Fibroblast of lung (primary cell): ENCODE data around the gene NKAIN2. TPM values are rescaled to one million over a fixed set of nuclear protein-coding genes. Genes with fewer than 3 reads are reported as not detected.
"Not testable (repeated sequence)": the region's sequence is repeated elsewhere in the genome, so short reads cannot be mapped to it uniquely, and the experiment has no call there.

Experiments
- DNase-seq, 2 donors: peaks; one replicate each; pipeline versions ENCODE4 v3.0.0 to v3.0.0-alpha.2; 2010; ENCODE audit warnings: low read depth in 2 of 2
- H2AFZ ChIP-seq: 2 replicates; pipeline ENCODE4 v1.5.1; 2012; ENCODE audit warnings: low read length, control low read depth, inconsistent platforms
- H3K27ac ChIP-seq: 2 replicates; pipeline ENCODE4 v1.5.1; 2011; ENCODE audit warnings: low read length, control low read depth; ENCODE audit not compliant: insufficient read depth
- H3K27me3 ChIP-seq: 2 replicates; pipeline ENCODE4 v1.5.1; 2011; ENCODE audit warnings: mild to moderate bottlenecking, low read length; ENCODE audit not compliant: control insufficient read depth, insufficient read depth
- H3K36me3 ChIP-seq: 2 replicates; pipeline ENCODE4 v1.5.1; 2011; ENCODE audit warnings: low read length; ENCODE audit not compliant: control insufficient read depth, insufficient read depth
- H3K4me1 ChIP-seq: 2 replicates; pipeline ENCODE4 v1.5.1; 2011; ENCODE audit warnings: low read length; ENCODE audit not compliant: control insufficient read depth, insufficient read depth; ENCODE audit errors: extremely low read depth
- H3K4me2 ChIP-seq: 2 replicates; pipeline ENCODE4 v1.5.1; 2011; ENCODE audit warnings: low read length, control low read depth; ENCODE audit not compliant: insufficient read depth; ENCODE audit errors: extremely low read depth
- H3K4me3 ChIP-seq, 4 experiments: fragments of 200-600 bp in 1 of 4; sonication (generic) in 1 of 4; replicated peaks in 1 of 4; 2 replicates each; pipeline ENCODE4 v1.5.1; 2011 to 2016; ENCODE audit warnings: low read length in 4 of 4, low read depth in 3 of 4, mild to moderate bottlenecking in 3 of 4, control low read depth in 2 of 4, inconsistent platforms in 1 of 4, mixed read lengths in 1 of 4; ENCODE audit not compliant: insufficient read depth in 1 of 4; ENCODE audit errors: control extremely low read depth in 1 of 4
- H3K79me2 ChIP-seq: 2 replicates; pipeline ENCODE4 v1.5.1; 2012; ENCODE audit warnings: mild to moderate bottlenecking, low read length, inconsistent platforms; ENCODE audit not compliant: control insufficient read depth, insufficient read depth
- H3K9ac ChIP-seq: 2 replicates; pipeline ENCODE4 v1.5.1; 2011; ENCODE audit warnings: mild to moderate bottlenecking, low read length, control low read depth; ENCODE audit not compliant: insufficient read depth
- H3K9me3 ChIP-seq: 2 replicates; pipeline ENCODE4 v1.5.1; 2012; ENCODE audit warnings: low read depth, low read length; ENCODE audit not compliant: control insufficient read depth, insufficient read depth
- H4K20me1 ChIP-seq: 2 replicates; pipeline ENCODE4 v1.5.1; 2011; ENCODE audit warnings: low read length; ENCODE audit not compliant: control insufficient read depth, insufficient read depth; ENCODE audit errors: extremely low read depth
- CTCF ChIP-seq, 2 donors: IDR thresholded peaks in 1 of 2; conservative IDR thresholded peaks in 1 of 2; 1 replicate in 1 of 2; 2 replicates in 1 of 2; pipeline ENCODE4 v1.5.1; 2011 to 2012; ENCODE audit warnings: low read length in 2 of 2, control low read depth in 1 of 2, inconsistent platforms in 1 of 2, low read depth in 1 of 2, mild to moderate bottlenecking in 1 of 2
- EZH2 ChIP-seq: IDR thresholded peaks from 2 replicates; pipeline ENCODE4 v1.5.1; 2012; ENCODE audit warnings: low read length, control low read depth, mild to moderate bottlenecking; ENCODE audit errors: missing control alignments
- polyA plus RNA-seq, 2 donors: library from polyadenylated mRNA; depleted of rRNA in 1 of 2; stranded (reverse) in 1 of 2; unstranded in 1 of 2; fragments of >200 nt; gene quantifications; 2 replicates each; pipeline ENCODE4 v1.2.1, GENCODE V29; 2011 to 2012; ENCODE audit warnings: missing spikeins in 1 of 2
- total RNA-seq: library from RNA; depleted of rRNA; stranded (reverse); fragments of >200 nt; gene quantifications from 2 replicates; pipeline ENCODE4 v1.2.1, GENCODE V29; 2014

The NKAIN2 gene
- total and polyA plus RNA-seq, 2 donors (not counting 1 experiment from before 2014, with no cell fraction given), result not detected

GRCh38 chr6:124393536-124393935 is 589.9 kb downstream of the NKAIN2 start:
- TF ChIP-seq CTCF (conservative IDR thresholded peaks at IDR 0.05 in 1 of 2, IDR thresholded peaks at IDR 0.05 in 1 of 2; ENCODE audit: low read depth in 1 of 2, low read length in 2 of 2), result no peak
- Histone ChIP-seq H2AFZ (no peak overlapping the region), H3K9me3 (no peaks in the 10 kb centered on the region), H3K79me2 (no peaks in the 10 kb centered on the region), H3K4me1 (no peaks in the 10 kb centered on the region), H3K27ac (no peak overlapping the region), H3K9ac (no peak overlapping the region), H3K4me3 (no peak overlapping the region), H3K27me3 (no peaks in the 10 kb centered on the region), H3K4me2 (no peak overlapping the region), H4K20me1 (no peaks in the 10 kb centered on the region), H3K36me3 (no peaks in the 10 kb centered on the region)
- peak; percentile 29 to 38 for DNase-seq

- Histone ChIP-seq H2AFZ (no peak overlapping the region), H3K9me3 (no peaks in the 10 kb centered on the region), H4K20me1 (no peaks in the 10 kb centered on the region), H3K4me1 (no peaks in the 10 kb centered on the region), H3K36me3 (no peaks in the 10 kb centered on the region), H3K27ac (no peak overlapping the region), H3K4me3 (no peak overlapping the region), H3K27me3 (no peaks in the 10 kb centered on the region), H3K79me2 (no peaks in the 10 kb centered on the region), H3K4me2 (no peak overlapping the region), H3K9ac (no peak overlapping the region)
- TF ChIP-seq EZH2 (no peak), CTCF (conservative IDR thresholded peaks at IDR 0.05 in 1 of 2, IDR thresholded peaks at IDR 0.05 in 1 of 2; ENCODE audit: low read depth in 1 of 2, low read length in 2 of 2) (no peak)
- no peak for DNase-seq
These were observed 592.7 kb downstream of the NKAIN2 start for GRCh38 chr6:124396361-124396760.

GRCh38 chr6:124400261-124400999 is 596.8 kb downstream of the NKAIN2 start:
- no peaks in the 10 kb centered on the region for H3K4me1 ChIP-seq
- H3K36me3 ChIP-seq, result no peaks in the 10 kb centered on the region
- DNase-seq, result no peak
- no peaks in the 10 kb centered on the region for H3K79me2 ChIP-seq
- H3K9me3 ChIP-seq, result no peaks in the 10 kb centered on the region
- H3K27me3 ChIP-seq, result no peaks in the 10 kb centered on the region
- H3K9ac ChIP-seq, result no peak overlapping the region
- H3K4me3 ChIP-seq, result no peak overlapping the region
- no peak overlapping the region for H3K27ac ChIP-seq
- TF ChIP-seq CTCF (conservative IDR thresholded peaks at IDR 0.05 in 1 of 2, IDR thresholded peaks at IDR 0.05 in 1 of 2; ENCODE audit: low read depth in 1 of 2, low read length in 2 of 2) (peak in 1 of 2 donors; percentile 26), EZH2 (no peak)
- no peak overlapping the region for H2AFZ ChIP-seq
- H3K4me2 ChIP-seq, result no peak overlapping the region
- no peaks in the 10 kb centered on the region for H4K20me1 ChIP-seq

- not testable (repeated sequence) for H3K27ac ChIP-seq, H3K79me2 ChIP-seq, DNase-seq, H3K4me3 ChIP-seq, H3K4me2 ChIP-seq, H3K9me3 ChIP-seq, H3K4me1 ChIP-seq, H3K36me3 ChIP-seq, H4K20me1 ChIP-seq, H3K9ac ChIP-seq, H3K27me3 ChIP-seq, H2AFZ ChIP-seq
These were observed 606.8 kb downstream of the NKAIN2 start for GRCh38 chr6:124410425-124410824.

- H2AFZ ChIP-seq, H3K9me3 ChIP-seq, H3K4me2 ChIP-seq, H3K9ac ChIP-seq, H3K79me2 ChIP-seq, H3K27me3 ChIP-seq, H3K36me3 ChIP-seq, DNase-seq, H3K4me3 ChIP-seq, H4K20me1 ChIP-seq, H3K4me1 ChIP-seq, H3K27ac ChIP-seq: not testable (repeated sequence)
These were observed 609.0 kb downstream of the NKAIN2 start for GRCh38 chr6:124412657-124413056.
